NCI-H2029 treated with DMSO at 0.1 percent for 48 hours (cell line): ENCODE results near the gene KLB.

Source experiments
- DNase-seq: peaks from one replicate; lab custom pipeline; 2025; lab: John Stamatoyannopoulos, UW

Gene KLB

DNA sequence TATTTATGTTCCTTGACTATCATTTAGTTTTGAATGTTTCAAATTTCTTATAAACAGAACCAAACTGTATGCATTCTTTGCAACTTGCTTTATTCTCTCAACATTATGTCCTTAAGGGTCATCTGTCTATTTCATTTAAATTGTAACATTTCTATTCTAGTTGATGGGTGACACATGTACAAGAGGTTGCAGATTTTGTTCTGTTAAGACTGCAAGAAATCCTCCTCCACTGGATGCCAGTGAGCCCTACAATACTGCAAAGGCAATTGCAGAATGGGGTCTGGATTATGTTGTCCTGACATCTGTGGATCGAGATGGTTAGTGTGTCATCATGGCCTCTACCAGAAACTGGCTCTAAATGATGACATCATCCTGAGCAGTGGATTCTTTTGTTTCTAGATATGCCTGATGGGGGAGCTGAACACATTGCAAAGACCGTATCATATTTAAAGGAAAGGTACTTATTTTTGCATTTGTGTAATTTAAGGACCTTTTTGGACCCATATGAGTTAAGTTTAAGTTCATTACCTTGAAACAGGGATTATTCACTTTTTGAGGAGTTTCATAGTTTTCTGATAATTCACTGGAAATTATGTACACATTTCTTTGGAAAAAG, 58.3 kb downstream of the KLB start:
- no peak for DNase-seq

DNA sequence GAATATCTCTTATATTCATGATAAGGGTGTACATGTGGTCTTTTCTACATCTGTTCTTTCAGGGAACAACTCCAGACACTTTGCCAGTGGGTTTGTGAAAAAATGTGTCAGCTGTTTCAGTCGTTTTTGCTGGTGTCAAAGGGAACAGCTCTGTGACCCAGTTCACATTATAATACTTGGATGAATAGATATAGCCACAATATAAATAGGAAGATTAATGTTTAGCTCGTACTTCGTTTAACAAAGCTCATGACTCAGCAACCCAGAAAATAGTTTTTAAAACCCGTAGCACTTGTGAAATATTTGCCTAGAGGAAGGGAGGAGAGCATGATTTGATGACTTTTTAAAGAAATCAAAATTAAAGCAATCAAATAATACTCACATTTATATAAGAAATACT, 60.0 kb downstream of the KLB start:
- no peak for DNase-seq

DNA sequence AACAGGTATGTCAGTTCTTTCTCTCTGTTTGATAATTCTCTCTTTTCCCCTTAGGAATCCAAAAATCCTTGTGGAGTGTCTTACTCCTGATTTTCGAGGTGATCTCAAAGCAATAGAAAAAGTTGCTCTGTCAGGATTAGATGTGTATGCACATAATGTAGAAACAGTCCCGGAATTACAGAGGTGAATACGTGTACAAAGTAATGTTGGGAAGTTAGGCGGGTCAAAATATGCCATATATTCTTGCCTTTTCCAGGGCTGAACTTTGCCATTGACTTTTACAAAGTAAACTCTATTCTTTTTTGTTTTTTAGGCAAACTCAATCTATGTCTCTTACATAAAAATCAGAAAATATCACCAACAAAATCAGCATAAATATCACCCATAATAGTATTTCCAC, 60.7 kb downstream of the KLB start:
- no peak for DNase-seq

- peak; percentile 19 for DNase-seq
Observed at GRCh38 chr4:39469429-39470077, 62.8 kb downstream of the KLB start.

- no peak for DNase-seq
Observed at GRCh38 chr4:39470402-39470801, 63.7 kb downstream of the KLB start.

GRCh38 chr4:39472396-39472795, 65.7 kb downstream of the KLB start:
- no peak for DNase-seq

DNA sequence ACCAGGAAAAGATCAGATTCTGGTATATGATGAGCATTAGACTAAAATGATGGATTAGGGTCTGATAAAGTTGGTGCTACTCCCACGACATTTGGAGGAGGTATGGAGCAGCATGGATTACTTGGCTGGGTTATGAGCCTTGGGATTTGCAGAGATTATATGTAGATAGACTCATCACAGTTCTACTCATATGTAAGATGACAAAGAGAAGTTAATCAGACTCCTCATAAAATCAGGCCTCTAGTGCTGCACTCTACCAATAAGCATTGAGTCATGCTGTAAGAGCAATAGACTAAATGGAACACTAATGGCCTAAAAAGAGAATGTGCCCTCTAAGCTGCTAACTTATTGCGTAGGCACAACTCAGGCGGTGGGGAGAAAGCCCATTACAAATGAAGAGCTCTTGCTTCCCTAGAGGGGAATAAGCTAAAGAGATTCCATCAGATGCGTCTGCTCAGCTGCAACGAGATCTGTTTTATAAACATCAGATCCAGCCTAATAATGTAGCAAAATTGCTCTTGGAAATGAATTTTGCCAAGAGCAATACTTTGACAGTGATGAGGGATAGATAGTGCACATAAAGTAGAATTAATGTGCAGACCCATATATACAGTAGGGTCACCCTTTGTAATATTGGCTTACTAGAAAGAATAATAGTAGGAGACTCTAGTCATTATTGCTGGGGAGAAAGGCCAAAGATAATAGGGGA, 69.6 kb downstream of the KLB start:
- DNase-seq: no peak

DNA sequence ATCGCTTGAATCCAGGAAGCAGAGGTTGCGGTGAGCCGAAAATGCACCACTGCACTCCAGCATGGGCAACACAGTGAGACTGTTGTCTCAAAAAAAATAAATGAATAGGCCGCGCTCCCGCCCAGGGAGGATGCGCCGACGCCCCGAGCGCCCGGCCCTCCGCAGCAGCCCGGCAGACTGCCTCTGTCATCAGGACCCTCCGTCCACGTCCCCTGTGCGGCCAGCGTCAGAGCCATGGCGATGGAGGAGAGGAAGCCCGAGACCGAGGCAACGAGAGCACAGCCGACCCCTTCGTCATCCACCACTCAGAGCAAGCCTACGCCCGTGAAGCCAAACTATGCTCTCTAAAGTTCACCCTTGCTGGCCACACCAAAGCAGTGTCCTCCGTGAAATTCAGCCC, 73.5 kb downstream of the KLB start:
- no peak for DNase-seq

GRCh38 chr4:39480902-39481695, 74.4 kb downstream of the KLB start:
- DNase-seq: no peak

DNA sequence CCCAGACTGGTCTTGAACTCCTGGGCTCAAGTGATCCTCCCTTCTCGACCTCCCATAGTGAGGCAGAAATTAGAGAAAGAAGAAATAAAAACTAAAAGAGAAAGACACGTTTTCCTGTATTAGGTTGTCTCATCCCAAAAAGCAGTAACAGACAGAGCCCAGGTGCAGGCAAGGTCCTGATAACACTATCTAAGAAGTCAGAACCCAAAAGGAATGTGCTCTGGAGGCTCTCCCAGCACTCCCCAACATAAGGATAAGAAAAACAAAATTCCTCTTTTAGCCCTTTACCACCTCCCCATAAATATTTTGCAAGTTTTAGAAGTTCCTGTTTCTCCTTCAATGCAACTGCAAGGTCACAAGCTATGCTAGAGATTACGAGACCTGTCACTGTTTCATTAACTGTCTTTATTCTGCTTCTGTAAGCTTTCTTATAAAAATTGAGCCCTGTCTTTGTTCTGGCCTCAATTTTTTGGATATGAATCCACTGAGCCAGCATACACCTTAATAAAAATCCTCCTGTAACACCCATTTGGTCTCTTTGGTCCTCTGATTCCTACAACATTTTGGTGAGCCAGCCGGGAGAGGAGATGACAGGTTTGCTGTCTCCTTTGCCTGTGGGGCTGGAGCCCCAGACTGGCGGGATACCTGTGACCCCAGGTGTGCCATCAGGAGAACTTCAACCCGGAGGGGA, 78.0 kb downstream of the KLB start:
- DNase-seq: no peak

DNA sequence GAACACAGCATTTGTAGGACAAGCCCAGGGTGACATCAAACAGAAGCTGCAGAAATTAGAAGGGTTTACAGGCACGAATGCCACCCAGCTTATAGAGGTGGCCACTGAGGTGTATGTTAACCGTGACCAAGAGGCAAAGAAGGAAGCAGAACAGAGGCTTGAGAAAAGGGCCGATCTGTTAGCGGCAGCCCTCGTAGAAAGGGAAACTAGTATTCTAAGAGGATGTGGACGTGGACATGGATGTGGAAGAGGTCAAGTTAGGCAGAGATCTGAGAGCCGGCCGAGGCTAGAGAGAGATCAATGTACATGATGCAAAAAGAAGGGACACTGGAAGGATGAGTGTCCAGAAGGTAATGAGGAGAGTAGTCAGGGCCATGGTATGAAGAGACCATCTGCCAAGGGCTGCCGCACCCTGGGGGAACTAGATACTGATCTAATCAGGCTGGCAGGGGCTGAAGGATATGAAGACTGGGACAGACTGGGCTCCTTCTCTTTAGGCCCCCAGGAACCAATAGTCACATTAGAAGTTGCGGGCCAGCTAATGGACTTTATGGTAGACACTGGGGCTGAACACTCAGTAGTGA, 79.6 kb downstream of the KLB start:
- no peak for DNase-seq

- DNase-seq: no peak
Observed at GRCh38 chr4:39490322-39490721, 83.6 kb downstream of the KLB start.

GRCh38 chr4:39494354-39494753, 87.6 kb downstream of the KLB start:
- no peak for DNase-seq

DNA sequence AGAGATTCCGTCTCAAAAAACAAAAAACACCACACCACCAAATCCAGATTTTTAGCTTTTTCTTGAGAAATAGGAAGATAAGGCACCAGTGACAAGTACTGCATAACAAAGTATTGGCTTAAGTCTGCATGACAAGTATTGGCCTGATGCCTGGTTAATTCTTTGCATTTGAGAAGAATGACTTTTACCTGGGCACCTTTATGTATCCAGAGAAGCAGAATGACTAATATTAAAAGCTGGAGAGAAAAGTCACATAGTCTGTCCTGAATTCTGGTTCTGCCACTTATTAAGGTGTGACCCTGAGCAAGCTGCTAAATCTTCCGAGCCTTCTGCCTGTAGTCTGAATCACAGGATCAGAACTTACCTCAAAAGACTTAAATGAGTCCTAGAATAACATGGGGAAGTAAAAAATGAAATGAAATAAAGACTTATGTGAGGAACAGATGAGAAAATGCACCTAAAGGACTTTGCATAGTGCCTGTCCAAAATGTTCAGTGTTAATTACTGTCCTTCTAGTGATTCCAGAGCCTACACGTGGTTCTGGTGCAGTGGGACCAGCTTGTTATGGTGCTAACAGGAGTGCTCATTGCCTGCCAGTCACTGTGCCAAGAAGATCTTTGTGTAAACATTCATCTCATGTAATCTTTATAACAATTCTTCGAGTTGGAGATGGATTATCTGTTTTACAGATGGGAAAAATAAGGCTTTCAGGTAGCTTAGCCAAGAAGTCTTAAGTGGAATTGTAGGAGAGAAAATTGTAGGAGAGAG, 88.9 kb downstream of the KLB start:
- DNase-seq: no peak

- DNase-seq: no peak
Observed at GRCh38 chr4:39497909-39498726, 91.4 kb downstream of the KLB start.

DNA sequence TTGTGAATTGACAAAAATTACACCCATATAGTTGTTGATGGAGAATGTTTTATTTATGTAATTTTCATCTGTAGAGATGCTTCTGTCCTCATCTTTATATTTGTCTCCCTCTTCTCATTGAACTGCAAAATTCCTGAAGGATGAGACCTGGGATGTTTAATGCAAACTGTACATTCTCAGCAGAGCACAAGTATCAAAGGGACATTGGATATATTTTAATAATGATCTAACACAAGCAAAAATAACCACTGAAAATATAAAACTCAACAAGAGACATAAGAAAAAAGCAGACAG, 91.9 kb downstream of the KLB start:
- DNase-seq: no peak
